OCI-LY3 (cell line): ENCODE measurements around the gene RRP1.

ENCODE experiments used
- CTCF ChIP-seq: fragments of 200-600, 300-600 bp; sonication (generic); IDR thresholded peaks from 2 replicates; pipeline ENCODE4 v1.5.1; 2014; ENCODE audit warnings: antibody characterized with exemption, low read length, low read depth
- EZH2phosphoT487 ChIP-seq: fragments of 200-600 bp; shearing (Covaris generic); IDR thresholded peaks from 2 replicates; pipeline ENCODE4 v1.6.1; 2018; ENCODE audit warnings: antibody characterized with exemption, mixed run types, low read depth

- TF ChIP-seq CTCF (no peak), EZH2phosphoT487 (no peak)
Measured at GRCh38 chr21:43771698-43772424, 17.5 kb upstream of the RRP1 start.
